Measurements from ENCODE around the gene RBPJ.

The RBPJ gene

GRCh38 chr4:26463386-26463785, 142.6 kb downstream of the RBPJ start:
- DNase-seq (ENCODE audit: extremely low spot score) = no peak
- ChIA-PET CTCF (no interaction called here), POLR2A (no interaction called here)
- no peak for TF ChIP-seq ARNT (IDR thresholded peaks at IDR 0.05)
- no peak for TF ChIP-seq FOXK2 (IDR thresholded peaks at IDR 0.05)
- TF ChIP-seq, protein P1, sequence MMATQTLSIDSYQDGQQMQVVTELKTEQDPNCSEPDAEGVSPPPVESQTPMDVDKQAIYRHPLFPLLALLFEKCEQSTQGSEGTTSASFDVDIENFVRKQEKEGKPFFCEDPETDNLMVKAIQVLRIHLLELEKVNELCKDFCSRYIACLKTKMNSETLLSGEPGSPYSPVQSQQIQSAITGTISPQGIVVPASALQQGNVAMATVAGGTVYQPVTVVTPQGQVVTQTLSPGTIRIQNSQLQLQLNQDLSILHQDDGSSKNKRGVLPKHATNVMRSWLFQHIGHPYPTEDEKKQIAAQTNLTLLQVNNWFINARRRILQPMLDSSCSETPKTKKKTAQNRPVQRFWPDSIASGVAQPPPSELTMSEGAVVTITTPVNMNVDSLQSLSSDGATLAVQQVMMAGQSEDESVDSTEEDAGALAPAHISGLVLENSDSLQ (IDR thresholded peaks at IDR 0.05) = no peak
- TF ChIP-seq TARDBP (IDR thresholded peaks at IDR 0.05) = no peak
- no peak for TF ChIP-seq FOXM1 (IDR thresholded peaks at IDR 0.05; ENCODE audit: borderline replicate concordance)
- TF ChIP-seq L3MBTL2 (conservative IDR thresholded peaks at IDR 0.05) = no peak
- no peak for TF ChIP-seq SP1 (IDR thresholded peaks at IDR 0.05)
- TF ChIP-seq ZNF384 (IDR thresholded peaks at IDR 0.05) = no peak
- no peak for TF ChIP-seq SUZ12 (IDR thresholded peaks at IDR 0.05)
- TF ChIP-seq LEF1 (IDR thresholded peaks at IDR 0.05; ENCODE audit: borderline replicate concordance) = no peak
- TF ChIP-seq CTBP1 (IDR thresholded peaks at IDR 0.05; ENCODE audit: borderline replicate concordance) = no peak
- no peak for TF ChIP-seq NFRKB (IDR thresholded peaks at IDR 0.05)
- no peak for TF ChIP-seq FOXA1 (IDR thresholded peaks at IDR 0.05)
- no peak for TF ChIP-seq HDGF (IDR thresholded peaks at IDR 0.05; ENCODE audit: borderline replicate concordance)
- TF ChIP-seq ELF4 (IDR thresholded peaks at IDR 0.05) = no peak
- no peak for TF ChIP-seq BHLHE40 (IDR thresholded peaks at IDR 0.05; ENCODE audit: borderline replicate concordance)

DNA sequence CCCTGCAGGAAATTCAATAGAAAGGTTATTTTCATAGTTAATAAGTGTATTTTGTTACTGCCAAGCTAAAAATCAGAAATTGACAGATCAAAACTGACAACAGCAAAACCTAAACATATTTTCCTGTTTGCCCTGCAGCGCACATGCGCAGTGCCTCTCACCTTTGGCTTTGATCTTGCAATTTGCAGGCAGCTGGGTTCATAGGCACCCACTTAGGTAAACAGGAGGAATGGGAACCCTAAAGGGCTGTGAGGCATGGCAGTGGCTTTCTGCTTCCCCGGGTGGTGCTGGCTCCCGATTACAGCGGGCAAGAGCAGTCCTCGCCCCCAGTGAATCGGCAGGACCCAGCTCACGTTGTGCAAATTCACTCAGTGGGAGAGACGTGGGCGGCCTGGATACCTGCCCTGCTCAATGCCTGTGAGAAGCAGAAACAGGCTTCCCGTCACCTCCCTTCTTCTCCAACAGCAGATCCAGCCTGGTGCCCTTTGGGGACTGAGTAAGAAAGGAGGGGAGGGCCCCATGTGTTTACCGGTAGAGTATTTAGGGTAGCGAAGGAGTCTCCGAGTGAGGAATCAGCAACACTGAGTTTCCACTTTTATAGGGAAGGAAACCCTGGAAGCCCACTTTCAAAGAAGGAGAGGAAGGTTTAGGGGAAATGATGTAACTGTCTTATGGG, 143.7 kb downstream of the RBPJ start:
- no peak for DNase-seq (ENCODE audit: extremely low spot score)
- POLR2A ChIA-PET = no interaction called here
- TF ChIP-seq FOXA1 (IDR thresholded peaks at IDR 0.05) (no peak), NFRKB (IDR thresholded peaks at IDR 0.05) (no peak), FOXK2 (IDR thresholded peaks at IDR 0.05) (no peak), ARNT (IDR thresholded peaks at IDR 0.05) (no peak), SUZ12 (IDR thresholded peaks at IDR 0.05) (no peak), CTBP1 (IDR thresholded peaks at IDR 0.05; ENCODE audit: borderline replicate concordance) (no peak), FOXM1 (IDR thresholded peaks at IDR 0.05; ENCODE audit: borderline replicate concordance) (no peak), HDGF (IDR thresholded peaks at IDR 0.05; ENCODE audit: borderline replicate concordance) (no peak), ELF4 (IDR thresholded peaks at IDR 0.05) (no peak), L3MBTL2 (conservative IDR thresholded peaks at IDR 0.05) (no peak), ZNF384 (IDR thresholded peaks at IDR 0.05) (no peak), LEF1 (IDR thresholded peaks at IDR 0.05; ENCODE audit: borderline replicate concordance) (no peak), SP1 (IDR thresholded peaks at IDR 0.05) (no peak), BHLHE40 (IDR thresholded peaks at IDR 0.05; ENCODE audit: borderline replicate concordance) (no peak), TARDBP (IDR thresholded peaks at IDR 0.05) (no peak)
- TF ChIP-seq, protein P1 (IDR thresholded peaks at IDR 0.05) = no peak
- CTCF ChIA-PET = interaction anchor here (1.1 kb wide), 1 partner anchor 13 kb away, joined by 5 read pairs; no protein-coding TSS in a partner anchor

DNA sequence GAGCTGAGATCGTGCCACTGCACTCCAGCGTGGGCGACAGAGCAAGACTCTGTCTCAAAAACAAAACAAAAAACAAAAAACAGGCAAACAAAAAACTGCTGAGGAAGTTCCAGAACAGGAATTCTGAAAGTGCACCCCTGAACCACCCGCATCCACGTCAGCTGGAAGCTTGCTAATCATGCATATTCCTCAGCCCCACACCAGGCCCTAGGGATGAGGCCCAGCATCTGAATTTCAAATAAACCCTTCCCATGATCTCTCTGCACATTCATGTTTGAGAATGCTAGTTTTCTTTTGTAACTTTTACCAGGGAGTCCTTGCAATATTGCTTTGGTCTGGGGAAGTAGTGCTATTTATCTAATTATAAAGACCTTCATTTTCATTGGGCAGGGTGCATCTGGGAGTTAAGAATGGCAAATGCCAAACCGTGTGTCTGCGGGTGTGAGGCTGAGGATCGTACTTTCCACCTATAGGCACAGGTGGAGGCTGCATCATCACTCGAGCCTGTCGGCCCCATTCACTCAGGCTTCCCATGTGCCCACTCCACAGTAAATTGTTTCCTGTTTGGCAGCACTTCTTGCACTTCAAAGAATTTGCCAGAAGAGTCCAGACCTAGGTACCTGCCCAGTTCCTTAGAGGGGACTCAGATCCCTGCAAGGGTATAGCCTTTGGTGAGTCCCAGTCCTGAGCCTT, 145.9 kb downstream of the RBPJ start:
- TF ChIP-seq HDGF (IDR thresholded peaks at IDR 0.05; ENCODE audit: borderline replicate concordance) (no peak), L3MBTL2 (conservative IDR thresholded peaks at IDR 0.05) (no peak), FOXK2 (IDR thresholded peaks at IDR 0.05) (no peak), CTBP1 (IDR thresholded peaks at IDR 0.05; ENCODE audit: borderline replicate concordance) (no peak), NFRKB (IDR thresholded peaks at IDR 0.05) (no peak), ELF4 (IDR thresholded peaks at IDR 0.05) (no peak), ARNT (IDR thresholded peaks at IDR 0.05) (no peak), ZNF384 (IDR thresholded peaks at IDR 0.05) (no peak), TARDBP (IDR thresholded peaks at IDR 0.05) (no peak), SP1 (IDR thresholded peaks at IDR 0.05) (no peak), LEF1 (IDR thresholded peaks at IDR 0.05; ENCODE audit: borderline replicate concordance) (no peak), FOXM1 (IDR thresholded peaks at IDR 0.05; ENCODE audit: borderline replicate concordance) (no peak), BHLHE40 (IDR thresholded peaks at IDR 0.05; ENCODE audit: borderline replicate concordance) (no peak), FOXA1 (IDR thresholded peaks at IDR 0.05) (no peak), SUZ12 (IDR thresholded peaks at IDR 0.05) (no peak)
- TF ChIP-seq, protein P1 (IDR thresholded peaks at IDR 0.05) = no peak
- ChIA-PET POLR2A (no interaction called here), CTCF (no interaction called here)
- no peak for DNase-seq (ENCODE audit: extremely low spot score)

- DNase-seq (ENCODE audit: extremely low spot score) = no peak
- ChIA-PET CTCF (no interaction called here), POLR2A (no interaction called here)
- TF ChIP-seq ELF4 (IDR thresholded peaks at IDR 0.05) (no peak), ARNT (IDR thresholded peaks at IDR 0.05) (no peak), HDGF (IDR thresholded peaks at IDR 0.05; ENCODE audit: borderline replicate concordance) (no peak), L3MBTL2 (conservative IDR thresholded peaks at IDR 0.05) (no peak), FOXA1 (IDR thresholded peaks at IDR 0.05) (no peak), NFRKB (IDR thresholded peaks at IDR 0.05) (no peak), LEF1 (IDR thresholded peaks at IDR 0.05; ENCODE audit: borderline replicate concordance) (no peak), TARDBP (IDR thresholded peaks at IDR 0.05) (no peak), FOXK2 (IDR thresholded peaks at IDR 0.05) (no peak), FOXM1 (IDR thresholded peaks at IDR 0.05; ENCODE audit: borderline replicate concordance) (no peak), SP1 (IDR thresholded peaks at IDR 0.05) (no peak), ZNF384 (IDR thresholded peaks at IDR 0.05) (no peak), SUZ12 (IDR thresholded peaks at IDR 0.05) (no peak), CTBP1 (IDR thresholded peaks at IDR 0.05; ENCODE audit: borderline replicate concordance) (no peak), BHLHE40 (IDR thresholded peaks at IDR 0.05; ENCODE audit: borderline replicate concordance) (no peak)
- TF ChIP-seq, protein P1 (IDR thresholded peaks at IDR 0.05) = no peak
Measured at GRCh38 chr4:26467724-26468123, 146.9 kb downstream of the RBPJ start.
